HG02840 (cell line): Measurements from ENCODE around the gene ACVR1C.
"Not testable (repeated sequence)": the region's sequence is repeated elsewhere in the genome, so short reads cannot be mapped to it uniquely, and the experiment has no call there.

ENCODE experiments used
- ATAC-seq: cut with Tn5 transposase; IDR thresholded peaks from one replicate; pipeline ENCODE4 v1.9.1; 2021; ENCODE audit warnings: mild to moderate bottlenecking, moderate library complexity, moderate number of reproducible peaks; ENCODE audit not compliant: unreplicated experiment, low FRiP score

ACVR1C gene

DNA sequence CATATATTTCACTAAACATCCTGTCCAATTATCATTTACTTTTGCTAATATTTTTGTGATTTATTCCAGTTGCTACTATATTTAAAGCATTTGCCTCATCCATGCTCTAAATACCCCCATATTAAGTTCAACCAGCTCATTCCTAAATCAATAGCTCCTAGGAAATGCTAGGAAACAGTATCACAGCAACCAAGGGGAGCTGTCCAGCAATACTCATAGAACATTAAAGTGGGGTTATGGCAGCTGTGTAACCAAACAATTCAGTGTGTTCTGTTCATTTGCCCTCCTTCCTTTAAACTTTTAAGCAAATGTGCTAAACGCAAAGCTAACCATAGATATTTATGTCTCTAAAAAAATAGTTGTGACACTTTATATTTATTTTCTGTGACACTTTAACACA is 41.1 kb downstream of the ACVR1C start:
- ATAC-seq, result no peak

GRCh38 chr2:157574165-157574564 is 54.5 kb downstream of the ACVR1C start:
- no peak for ATAC-seq

DNA sequence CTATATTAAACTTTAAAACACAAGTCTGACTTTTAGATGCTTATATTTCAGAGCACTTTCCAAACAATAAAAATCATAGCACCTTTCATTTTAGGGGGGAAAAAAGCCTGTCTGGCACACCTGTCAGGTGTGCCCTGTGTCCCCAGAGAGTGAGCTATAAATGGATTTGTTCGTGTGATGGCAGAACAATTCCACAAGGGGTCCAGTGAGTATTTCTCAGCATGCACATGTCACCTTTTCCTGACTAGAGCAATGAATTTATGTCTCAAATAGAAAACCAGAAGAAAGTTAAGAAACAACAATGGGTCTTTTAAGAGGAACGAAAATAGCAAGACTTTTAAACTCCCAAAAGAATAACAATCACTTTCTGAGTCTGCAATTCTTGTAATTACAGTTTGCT is 55.9 kb downstream of the ACVR1C start:
- no peak for ATAC-seq

DNA sequence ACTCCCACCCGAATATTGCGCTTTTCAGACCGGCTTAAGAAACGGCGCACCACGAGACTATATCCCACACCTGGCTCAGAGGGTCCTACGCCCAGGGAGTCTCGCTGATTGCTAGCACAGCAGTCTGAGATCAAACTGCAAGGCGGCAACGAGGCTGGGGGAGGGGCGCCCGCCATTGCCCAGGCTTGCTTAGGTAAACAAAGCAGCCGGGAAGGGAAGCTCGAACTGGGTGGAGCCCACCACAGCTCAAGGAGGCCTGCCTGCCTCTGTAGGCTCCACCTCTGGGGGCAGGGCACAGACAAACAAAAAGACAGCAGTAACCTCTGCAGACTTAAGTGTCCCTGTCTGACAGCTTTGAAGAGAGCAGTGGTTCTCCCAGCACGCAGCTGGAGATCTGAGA is 62.0 kb downstream of the ACVR1C start:
- ATAC-seq, result not testable (repeated sequence)

- ATAC-seq, result not testable (repeated sequence)
Measured at GRCh38 chr2:157566113-157566512, 62.6 kb downstream of the ACVR1C start.

DNA sequence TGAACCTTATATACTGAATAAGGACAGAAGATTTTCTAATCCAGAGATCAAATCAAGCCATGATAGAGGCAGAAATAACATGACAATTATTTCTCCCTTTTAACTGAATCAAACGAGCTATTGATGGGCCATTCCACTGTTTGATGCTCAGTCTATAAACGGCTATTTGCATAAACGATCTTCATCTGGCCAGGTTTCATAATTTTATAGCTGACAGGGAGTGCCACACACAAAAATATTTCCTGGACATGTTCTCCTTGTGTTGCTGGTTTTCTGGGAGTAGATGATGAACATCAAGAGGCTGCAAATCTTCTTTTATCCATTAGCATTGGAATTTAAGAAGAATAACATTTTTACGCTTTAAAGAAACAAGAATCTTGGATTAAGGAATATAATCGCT is 63.1 kb downstream of the ACVR1C start:
- ATAC-seq, result no peak

DNA sequence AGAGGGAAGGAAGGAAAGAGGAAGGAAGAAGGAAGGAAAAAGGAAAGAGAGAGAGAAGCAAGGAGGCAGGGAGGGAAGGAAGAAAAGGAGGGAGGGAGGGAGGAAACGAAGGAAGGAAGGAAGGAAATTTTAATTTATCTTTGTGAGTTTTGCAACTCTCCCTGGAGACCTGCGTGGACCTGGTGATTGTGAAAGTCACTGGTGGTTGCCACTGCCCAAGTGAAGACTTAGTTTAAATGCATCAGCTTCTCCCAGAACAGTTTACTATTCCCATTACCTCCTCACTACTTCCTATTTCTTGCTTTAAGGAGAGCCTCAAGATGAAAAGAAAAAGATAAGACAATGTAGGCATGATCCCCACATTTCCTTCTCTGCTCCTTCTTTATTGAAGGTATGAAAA is 68.8 kb downstream of the ACVR1C start:
- ATAC-seq, result no peak

DNA sequence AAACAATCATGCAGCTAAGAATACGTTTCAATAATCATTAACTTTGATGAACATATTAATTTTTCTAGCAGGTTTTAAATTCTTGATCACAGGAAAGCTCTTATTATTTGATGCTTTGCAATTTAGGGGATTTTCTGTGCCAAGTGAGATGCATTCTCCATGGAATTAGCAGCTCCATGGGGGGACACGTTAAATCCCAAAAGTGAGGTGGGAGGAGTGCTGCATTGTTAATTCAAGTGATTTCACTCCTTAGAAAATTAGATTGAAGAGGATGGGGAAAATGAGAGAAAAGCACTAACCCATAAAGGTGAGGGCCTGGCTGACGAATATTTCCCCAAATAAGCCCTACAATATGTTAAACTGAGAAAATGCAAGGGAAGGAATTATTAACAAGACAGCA is 69.2 kb downstream of the ACVR1C start:
- ATAC-seq, result no peak

- no peak for ATAC-seq
Measured at GRCh38 chr2:157559061-157559460, 69.6 kb downstream of the ACVR1C start.

GRCh38 chr2:157557770-157558169 is 70.9 kb downstream of the ACVR1C start:
- no peak for ATAC-seq

DNA sequence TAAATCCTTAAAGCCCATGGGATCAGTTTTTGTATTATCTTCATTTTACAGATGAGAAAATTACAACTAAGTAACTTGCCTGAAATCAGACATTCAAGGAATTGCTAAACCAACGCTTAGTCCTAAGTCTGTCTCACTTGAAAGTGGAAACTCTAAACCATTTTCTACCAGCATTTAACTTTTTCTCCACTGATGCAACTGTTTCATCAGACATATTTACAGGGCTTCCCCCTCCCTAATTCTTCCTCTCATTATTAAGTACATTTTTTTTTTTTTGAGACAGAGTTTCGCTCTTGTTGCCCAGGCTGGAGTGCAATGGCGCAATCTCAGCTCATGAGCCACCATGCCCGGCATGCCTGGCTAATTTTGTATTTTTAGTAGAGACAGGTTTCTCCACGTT is 88.6 kb downstream of the ACVR1C start:
- no peak for ATAC-seq

GRCh38 chr2:157538064-157538463 is 90.6 kb downstream of the ACVR1C start:
- ATAC-seq, result no peak

DNA sequence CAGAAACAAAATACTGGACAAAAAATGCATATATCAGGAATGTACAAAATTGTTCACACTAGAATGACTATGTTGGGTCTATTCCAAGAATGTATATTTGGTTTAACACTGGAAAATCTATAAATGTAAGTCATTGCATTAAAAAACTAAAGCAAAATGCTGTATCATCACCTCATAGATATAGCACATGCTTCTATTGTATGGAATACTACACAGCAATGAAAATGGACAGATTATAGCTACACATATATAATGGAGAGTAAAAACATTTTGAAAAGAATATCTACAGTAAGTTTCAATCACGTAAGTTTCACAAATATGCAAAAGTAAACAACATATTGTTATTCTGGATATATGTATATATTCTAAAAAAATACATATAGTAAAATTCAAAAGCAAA is 91.8 kb downstream of the ACVR1C start:
- ATAC-seq, result no peak

DNA sequence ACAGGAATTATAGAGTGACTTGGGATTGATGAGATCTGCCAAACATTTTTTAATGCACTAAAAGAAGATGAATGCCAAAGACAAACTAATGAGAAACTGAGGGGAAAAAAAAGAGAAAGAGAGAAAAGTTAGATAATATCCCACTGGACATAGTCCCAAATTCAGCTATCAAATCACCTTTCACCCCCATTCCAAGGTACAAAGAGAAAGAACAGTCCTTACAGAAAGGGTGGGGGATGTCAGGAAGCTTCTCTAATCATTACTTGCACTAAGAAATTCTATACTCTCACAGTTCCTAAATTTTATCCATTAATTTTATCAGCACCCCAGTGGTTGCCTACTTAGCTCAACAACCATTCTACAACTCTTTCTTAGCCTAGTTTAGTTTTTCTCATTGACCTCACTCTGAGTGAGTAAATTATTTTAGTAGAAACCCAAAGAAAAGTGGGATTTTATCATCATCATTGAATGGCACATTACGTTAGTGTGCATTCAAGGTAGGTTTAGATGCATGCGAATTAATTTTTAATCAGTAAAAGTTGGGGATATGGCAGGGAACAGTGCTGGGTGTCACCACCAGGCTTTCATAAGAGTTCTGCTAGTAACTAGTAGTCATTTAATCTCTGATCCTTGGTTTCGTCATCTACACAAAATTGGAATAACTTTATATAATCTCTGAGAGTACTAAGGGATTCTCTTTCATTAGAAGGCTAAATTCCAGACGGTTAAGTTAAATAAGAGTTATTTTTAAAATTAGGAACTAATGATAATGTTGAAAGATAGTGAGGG is 99.5 kb downstream of the ACVR1C start:
- ATAC-seq, result no peak

- ATAC-seq, result no peak
Measured at GRCh38 chr2:157526070-157526469, 102.6 kb downstream of the ACVR1C start.

DNA sequence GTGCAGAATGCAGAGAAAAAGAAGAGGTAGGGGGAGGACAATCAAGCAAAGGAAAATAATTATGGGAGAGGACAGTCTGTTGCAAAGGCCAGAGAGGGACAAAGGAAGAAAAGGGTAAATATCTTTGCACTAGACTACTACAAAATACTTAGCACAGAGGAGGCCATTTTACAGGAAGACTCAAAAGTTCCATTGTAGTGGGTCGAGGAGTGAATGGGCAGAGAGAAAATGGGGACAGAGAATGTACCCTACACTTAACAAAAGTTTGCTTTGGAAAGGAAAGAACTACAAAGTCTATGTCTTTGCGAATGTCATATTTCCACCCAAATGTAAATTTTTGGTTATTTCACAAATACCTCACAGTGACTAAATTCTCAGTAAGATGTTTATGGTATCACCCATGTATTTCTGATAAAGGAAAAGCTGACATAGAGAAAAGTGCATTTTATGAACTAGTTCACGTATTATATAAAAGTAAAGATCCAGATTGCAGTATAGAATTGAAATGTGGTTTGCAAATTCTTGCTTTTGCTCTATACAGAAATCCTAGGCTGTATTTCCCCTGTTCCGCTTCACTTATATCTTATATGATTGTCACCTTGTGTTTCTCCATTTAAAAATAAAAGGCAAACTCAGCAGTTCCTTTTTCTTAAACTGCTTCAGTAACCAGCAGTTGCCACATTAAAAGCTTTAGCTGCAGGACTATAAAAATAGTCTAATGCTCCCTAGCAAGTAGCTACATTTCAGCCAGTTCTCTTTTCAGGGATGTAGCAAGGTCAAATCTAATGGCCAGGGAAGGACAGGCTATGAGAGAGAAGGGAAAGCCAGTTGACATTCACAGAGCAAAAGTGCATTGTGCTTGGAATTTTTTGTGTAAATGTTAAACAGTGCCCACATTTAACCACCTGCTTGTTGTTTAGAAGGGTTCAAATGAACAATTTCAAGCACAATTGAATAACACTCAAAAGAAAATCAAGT is 105.1 kb downstream of the ACVR1C start:
- no peak for ATAC-seq

DNA sequence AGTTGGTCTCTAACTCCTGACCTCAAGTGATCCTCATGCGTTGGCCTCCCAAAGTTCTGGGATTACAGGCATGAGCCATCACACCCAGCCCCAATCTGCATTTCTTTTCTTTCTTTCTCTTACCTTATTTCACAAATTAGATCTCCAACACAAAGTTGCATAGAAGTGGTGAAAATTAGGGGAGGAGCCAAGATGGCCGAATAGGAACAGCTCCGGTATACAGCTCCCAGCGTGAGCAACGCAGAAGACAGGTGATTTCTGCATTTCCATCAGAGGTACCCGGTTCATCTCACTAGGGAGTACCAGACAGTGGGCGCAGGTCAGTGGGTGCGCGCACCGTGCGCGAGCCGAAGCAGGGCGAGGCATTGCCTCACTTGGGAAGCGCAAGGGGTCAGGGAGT is 113.7 kb downstream of the ACVR1C start:
- not testable (repeated sequence) for ATAC-seq

DNA sequence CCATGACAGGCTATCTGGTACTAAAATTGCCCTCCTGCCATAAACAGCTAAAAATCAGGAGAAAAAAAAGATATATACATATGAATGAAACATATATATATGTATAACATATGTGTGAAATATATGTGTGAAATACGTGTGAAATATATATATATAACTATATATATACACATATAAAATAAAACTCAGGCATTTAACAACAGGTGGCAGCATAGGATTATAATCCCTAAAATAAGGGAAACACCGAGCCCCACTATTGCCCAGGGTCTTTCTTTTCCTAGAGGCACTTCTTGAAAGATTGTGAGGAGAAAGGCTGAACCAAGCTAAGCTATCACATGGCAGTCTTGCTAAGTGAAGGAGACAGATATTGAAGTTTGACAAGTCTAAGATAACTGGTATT is 118.9 kb downstream of the ACVR1C start:
- ATAC-seq, result no peak

DNA sequence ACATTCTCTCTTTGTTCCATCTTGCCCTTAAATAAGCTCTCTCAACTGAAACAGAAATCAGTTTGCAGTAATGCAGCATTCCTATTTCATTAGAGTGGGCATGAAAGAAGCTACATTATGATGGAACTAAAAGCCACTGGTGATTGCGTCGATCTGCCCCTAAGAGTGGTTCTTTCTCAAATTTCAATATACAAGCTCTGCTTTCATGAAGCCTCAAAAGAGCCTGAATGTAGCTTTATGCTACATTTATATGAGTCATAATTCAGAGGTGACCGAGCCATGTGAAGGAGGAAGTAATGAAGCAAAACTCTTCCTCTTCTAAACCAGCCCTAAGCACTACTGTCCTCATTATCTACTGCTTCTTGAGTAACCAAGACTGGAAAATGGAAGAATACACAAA is 120.0 kb downstream of the ACVR1C start:
- no peak for ATAC-seq

DNA sequence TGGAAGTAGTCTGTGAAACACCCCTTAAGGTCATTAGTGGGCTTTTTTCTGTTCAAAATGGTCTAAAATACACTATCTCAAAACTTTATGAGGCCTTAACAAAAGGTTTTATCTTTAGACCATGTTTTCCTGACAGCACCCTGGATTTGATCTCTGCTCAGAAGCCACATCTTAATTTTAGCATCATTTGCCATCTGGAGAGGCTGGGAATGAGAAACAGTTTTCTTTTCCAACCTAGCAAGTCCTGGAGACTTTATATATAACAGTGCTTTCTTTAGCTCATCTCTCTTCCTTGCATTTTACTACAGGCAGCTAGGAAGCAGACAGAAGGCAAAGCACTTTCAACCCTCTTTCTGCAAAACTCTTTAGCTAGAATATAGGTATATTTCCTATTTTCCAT is 122.1 kb downstream of the ACVR1C start:
- no peak for ATAC-seq

GRCh38 chr2:157504623-157505022 is 124.0 kb downstream of the ACVR1C start:
- ATAC-seq, result no peak

- ATAC-seq, result no peak
Measured at GRCh38 chr2:157501026-157501425, 127.6 kb downstream of the ACVR1C start.
